Testis (tissue), 3 donors: ENCODE measurements around the gene KLHL3. TPM values are rescaled to one million over a fixed set of nuclear protein-coding genes. Genes with fewer than 3 reads are reported as not detected.

Experiments
- DNase-seq: peaks from one replicate; pipeline ENCODE4 v3.0.0-alpha.2; 2019
- H3K27ac ChIP-seq, 2 donors: fragments of 200-600 bp; sonication (generic); one replicate each; pipeline ENCODE4 v1.5.1; 2019
- H3K27me3 ChIP-seq: fragments of 200-600 bp; sonication (generic); one replicate; pipeline ENCODE4 v1.5.1; 2019
- H3K36me3 ChIP-seq: fragments of 200-600 bp; sonication (generic); one replicate; pipeline ENCODE4 v1.5.1; 2017; ENCODE audit warnings: low read depth; ENCODE audit errors: missing control alignments
- H3K4me1 ChIP-seq: fragments of 200-600 bp; sonication (generic); one replicate; pipeline ENCODE4 v1.5.1; 2019
- H3K4me3 ChIP-seq, 2 donors: fragments of 200-600 bp; sonication (generic); one replicate each; pipeline ENCODE4 v1.5.1; 2017 to 2019
- H3K9me3 ChIP-seq: fragments of 200-600 bp; sonication (generic); one replicate; pipeline ENCODE4 v1.5.1; 2017
- CTCF ChIP-seq, 3 experiments: fragments of 450-650 bp in 2 of 3; fragments of 200-600 bp in 1 of 3; sonication (generic) in 1 of 3; IDR thresholded peaks; one replicate each; pipeline ENCODE4 v1.5.1; 2016 to 2019; ENCODE audit warnings: antibody characterized with exemption in 3 of 3, mild to moderate bottlenecking in 2 of 3, moderate library complexity in 1 of 3
- POLR2A ChIP-seq: fragments of 450-650 bp; IDR thresholded peaks from one replicate; pipeline ENCODE4 v1.6.1; 2017; ENCODE audit warnings: antibody characterized with exemption, mild to moderate bottlenecking, moderate library complexity
- WGBS, 2 donors: methylation state at CpG; one replicate each; pipeline ENCODE4 v1.1.5; 2018; 5-methylcytosine and 5-hydroxymethylcytosine counted together
- intact Hi-C: fragments of 100-400 bp; cut with DNase I; formaldehyde crosslinking; loops from one replicate; pipeline ENCODE4 v1.15.1; 2023; ENCODE audit warnings: low total_unique reads
- polyA plus RNA-seq: library from polyadenylated mRNA; stranded (reverse); fragments of 350-450 nt; fragmentation: Illumina TruSeq; extraction: RNeasy Lipid Tissue Mini Kit (QIAGEN cat#74804); gene quantifications from one replicate; pipeline ENCODE4 v1.2.3, GENCODE V29; 2014; ENCODE audit warnings: low read depth, low replicate concordance; ENCODE audit not compliant: insufficient read depth
- total RNA-seq, 2 donors: library from RNA; depleted of rRNA; stranded (reverse); fragments of >200 nt; gene quantifications; one replicate each; pipeline ENCODE4 v1.2.3, GENCODE V29; 2016

KLHL3 gene
- total and polyA plus RNA-seq, 3 donors from 2014 or later, result 13.7 to 35.0 (median 26.2) TPM

- Histone ChIP-seq H3K4me1 (no peaks in the 10 kb centered on the region), H3K4me3 (no peak overlapping the region), H3K27ac (no peak overlapping the region), H3K27me3 (no peaks in the 10 kb centered on the region), H3K36me3 (no peaks in the 10 kb centered on the region), H3K9me3 (no peaks in the 10 kb centered on the region)
- intact Hi-C loops, result no loop called here
- DNase-seq, result no peak
- TF ChIP-seq CTCF (IDR thresholded peaks at IDR 0.05) (no peak), POLR2A (no peak)
Measured at GRCh38 chr5:137714946-137715345, 20.9 kb downstream of the KLHL3 start.

- Histone ChIP-seq H3K27ac (no peak overlapping the region), H3K36me3 (no peaks in the 10 kb centered on the region), H3K9me3 (no peaks in the 10 kb centered on the region), H3K27me3 (no peaks in the 10 kb centered on the region), H3K4me3 (no peak overlapping the region), H3K4me1 (no peaks in the 10 kb centered on the region)
- DNase-seq, result no peak
- 80 to 89% methylated on average over 2 of the region's 2 CpGs for WGBS, 2 donors
- TF ChIP-seq CTCF (IDR thresholded peaks at IDR 0.05), result no peak
- TF ChIP-seq POLR2A, result no peak
- intact Hi-C loops, result no loop called here
Measured at GRCh38 chr5:137714494-137714893, 21.4 kb downstream of the KLHL3 start.

GRCh38 chr5:137712139-137712667 is 23.7 kb downstream of the KLHL3 start:
- Histone ChIP-seq H3K4me1 (no peaks in the 10 kb centered on the region), H3K4me3 (no peak overlapping the region), H3K9me3 (no peaks in the 10 kb centered on the region), H3K27me3 (no peaks in the 10 kb centered on the region), H3K36me3 (no peaks in the 10 kb centered on the region), H3K27ac (no peak overlapping the region)
- TF ChIP-seq POLR2A, result no peak
- TF ChIP-seq CTCF (IDR thresholded peaks at IDR 0.05), result no peak
- 82 to 89% methylated on average over 2 of the region's 2 CpGs for WGBS, 2 donors
- intact Hi-C loops, result no loop called here
- no peak for DNase-seq

GRCh38 chr5:137710086-137710485 is 25.8 kb downstream of the KLHL3 start:
- no peak overlapping the region for H3K4me3 ChIP-seq
- WGBS, 2 donors, result 92 to 93% methylated on average over 5 of the region's 5 CpGs
- no peaks in the 10 kb centered on the region for H3K9me3 ChIP-seq
- H3K4me1 ChIP-seq, result no peaks in the 10 kb centered on the region
- no peaks in the 10 kb centered on the region for H3K36me3 ChIP-seq
- no peak overlapping the region for H3K27ac ChIP-seq
- DNase-seq, result no peak
- no peaks in the 10 kb centered on the region for H3K27me3 ChIP-seq
- TF ChIP-seq CTCF (IDR thresholded peaks at IDR 0.05) (no peak), POLR2A (no peak)
- intact Hi-C loops, result no loop called here

- peak; percentile 63 for DNase-seq
- H3K36me3 ChIP-seq, result no peaks in the 10 kb centered on the region
- 84 to 88% methylated on average over 3 of the region's 3 CpGs for WGBS, 2 donors
- intact Hi-C loops, result no loop called here
- no peak overlapping the region for H3K4me3 ChIP-seq
- no peak overlapping the region for H3K27ac ChIP-seq
- TF ChIP-seq POLR2A, result no peak
- no peak for TF ChIP-seq CTCF (IDR thresholded peaks at IDR 0.05)
- no peaks in the 10 kb centered on the region for H3K27me3 ChIP-seq
- H3K4me1 ChIP-seq, result no peaks in the 10 kb centered on the region
- H3K9me3 ChIP-seq, result no peaks in the 10 kb centered on the region
Measured at GRCh38 chr5:137708796-137709559, 26.9 kb downstream of the KLHL3 start.
